ENCODE measurements around the gene DAPK2. TPM values are rescaled to one million over a fixed set of nuclear protein-coding genes. Genes with fewer than 3 reads are reported as not detected.

DAPK2 gene
- total and polyA plus RNA-seq, 2 of the 13 experiments (the other 11 are each of a cell fraction or from before 2014, with no cell fraction given): 0.33 to 0.63 TPM

GRCh38 chr15:64013179-64014062 lies 32.9 kb downstream of the DAPK2 start:
- FAIRE-seq: no peak
- no peak for ATAC-seq
- H3K27ac ChIP-seq (ENCODE audit: extremely low read length, insufficient read depth, low read length): no peak overlapping the region
- H3K79me2 ChIP-seq (ENCODE audit: insufficient read depth, low read length): no peaks in the 10 kb centered on the region
- no peak overlapping the region for H2AFZ ChIP-seq (ENCODE audit: low read length)
- ChIA-PET CTCF (ENCODE audit: low intra/inter-chr PET ratio, low total read pairs) (no interaction called here), POLR2A (no interaction called here)
- BruUV-seq (replicated peaks): no TSS peak
- H3K9ac ChIP-seq (ENCODE audit: insufficient read depth, low read depth, low read length): no peak overlapping the region
- peaks cover 0 to 4% of the 10 kb centered on the region in 2 experiments; a peak in 4 of 5 replicates for H3K27me3 ChIP-seq (ENCODE audit: control insufficient read depth in 1 of 2, insufficient read depth in 2 of 2, low read length in 2 of 2)
- intact Hi-C loops (cut with micrococcal nuclease; ENCODE audit: unreplicated experiment) (no loop called here), in situ Hi-C loops (cut with HindIII; ENCODE audit: extremely low pct_ligation_motif_present, low pct_unique_long_range_greater_than_20kb) (no loop called here)
- H3K4me3 ChIP-seq (replicated peaks in 1 of 3; ENCODE audit: insufficient read depth in 1 of 3, low read depth in 2 of 3, low read length in 3 of 3): no peak overlapping the region
- H3K36me3 ChIP-seq (replicated peaks in 1 of 2; ENCODE audit: control insufficient read depth in 1 of 2, insufficient read depth in 2 of 2, low read length in 2 of 2): no peaks in the 10 kb centered on the region
- H4K20me1 ChIP-seq (ENCODE audit: insufficient read depth, low read length): no peaks in the 10 kb centered on the region
- no peaks in the 10 kb centered on the region for H3K9me3 ChIP-seq (ENCODE audit: low read length)
- DNase-seq (ENCODE audit: low spot score): no peak
- peaks cover 20% of the 10 kb centered on the region for H3K4me1 ChIP-seq (ENCODE audit: insufficient read depth, low read length)
- WGBS (ENCODE audit: low lambda C conversion rate): 42% methylated on average over 3 of the region's 3 CpGs
- no peak overlapping the region for H3K4me2 ChIP-seq (ENCODE audit: low read depth, low read length)
- TF ChIP-seq NONO (IDR thresholded peaks at IDR 0.05) (no peak), NONO (CRISPR knock-in tag; conservative IDR thresholded peaks at IDR 0.05) (no peak), PHF20 (CRISPR knock-in tag; IDR thresholded peaks at IDR 0.05) (no peak), ZNF512 (CRISPR knock-in tag; IDR thresholded peaks at IDR 0.05) (no peak), ZFP91 (CRISPR knock-in tag; IDR thresholded peaks at IDR 0.05; ENCODE audit: borderline replicate concordance) (no peak), ELF3 (CRISPR knock-in tag; IDR thresholded peaks at IDR 0.05) (no peak), TIGD3 (CRISPR knock-in tag; IDR thresholded peaks at IDR 0.05; ENCODE audit: borderline replicate concordance) (no peak), ATF4 (CRISPR knock-in tag; IDR thresholded peaks at IDR 0.05) (no peak), ZNF362 (CRISPR knock-in tag; IDR thresholded peaks at IDR 0.05; ENCODE audit: borderline replicate concordance) (no peak)
- TF ChIP-seq, protein P1, sequence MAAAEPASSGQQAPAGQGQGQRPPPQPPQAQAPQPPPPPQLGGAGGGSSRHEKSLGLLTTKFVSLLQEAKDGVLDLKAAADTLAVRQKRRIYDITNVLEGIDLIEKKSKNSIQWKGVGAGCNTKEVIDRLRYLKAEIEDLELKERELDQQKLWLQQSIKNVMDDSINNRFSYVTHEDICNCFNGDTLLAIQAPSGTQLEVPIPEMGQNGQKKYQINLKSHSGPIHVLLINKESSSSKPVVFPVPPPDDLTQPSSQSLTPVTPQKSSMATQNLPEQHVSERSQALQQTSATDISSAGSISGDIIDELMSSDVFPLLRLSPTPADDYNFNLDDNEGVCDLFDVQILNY (CRISPR knock-in tag; conservative IDR thresholded peaks at IDR 0.05): no peak

All from HepG2 (cell line).